ENCODE results near the gene SLC7A8.
"Not testable (repeated sequence)": the region's sequence is repeated elsewhere in the genome, so short reads cannot be mapped to it uniquely, and the experiment has no call there.

Gene SLC7A8

DNA sequence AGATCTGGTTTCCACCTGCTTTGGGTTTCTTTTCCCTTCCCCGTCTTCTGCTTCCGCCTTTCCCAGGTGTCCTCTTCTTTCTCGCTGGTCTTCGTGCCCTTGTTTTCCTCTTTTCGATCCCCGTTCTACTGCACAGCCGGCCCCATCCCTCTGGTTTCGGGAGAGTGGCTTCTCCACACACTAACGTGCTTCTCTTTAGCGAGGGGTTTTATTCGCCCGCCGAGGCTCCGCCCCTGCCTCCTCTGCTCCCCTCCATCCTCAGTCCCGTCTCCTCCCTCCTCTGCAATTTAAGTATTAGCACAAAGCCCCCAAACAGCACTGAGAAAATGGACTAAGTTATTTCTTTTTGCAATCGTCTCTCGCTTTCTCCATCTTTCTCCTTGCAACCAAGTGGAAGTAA lies at the start of gene SLC7A8:
Gene SLC7A8, minus strand, starts transcription at position 182 of the 400 bp plus-strand sequence. CDS start 746 bp downstream, outside the sequence.
- DNase-seq (ENCODE audit: low spot score): no peak

DNA sequence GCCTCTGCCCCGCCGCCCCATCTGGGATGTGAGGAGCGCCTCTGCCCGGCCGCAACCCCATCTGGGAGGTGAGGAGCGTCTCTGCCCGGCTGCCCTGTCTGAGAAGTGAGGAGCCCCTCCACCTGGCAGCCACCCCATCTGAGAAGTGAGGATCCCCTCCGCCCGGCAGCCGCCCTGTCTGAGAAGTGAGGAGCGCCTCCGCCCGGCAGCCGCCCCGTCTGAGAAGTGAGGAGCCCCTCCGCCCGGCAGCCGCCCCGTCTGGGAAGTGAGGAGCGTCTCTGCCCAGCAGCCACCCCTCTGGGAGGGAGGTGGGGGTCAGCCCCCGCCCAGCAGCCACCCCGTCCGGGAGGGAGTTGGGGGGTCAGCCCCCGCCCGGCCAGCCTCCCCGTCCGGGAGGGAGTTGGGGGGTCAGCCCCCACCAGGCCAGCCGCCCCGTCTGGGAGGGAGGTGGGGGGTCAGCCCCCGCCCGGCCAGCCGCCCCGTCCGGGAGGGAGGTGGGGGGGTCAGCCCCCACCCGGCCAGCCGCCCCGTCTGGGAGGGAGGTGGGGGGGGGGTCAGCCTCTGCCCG lies 48.9 kb upstream of the SLC7A8 start:
- DNase-seq (ENCODE audit: low spot score): not testable (repeated sequence)

DNA sequence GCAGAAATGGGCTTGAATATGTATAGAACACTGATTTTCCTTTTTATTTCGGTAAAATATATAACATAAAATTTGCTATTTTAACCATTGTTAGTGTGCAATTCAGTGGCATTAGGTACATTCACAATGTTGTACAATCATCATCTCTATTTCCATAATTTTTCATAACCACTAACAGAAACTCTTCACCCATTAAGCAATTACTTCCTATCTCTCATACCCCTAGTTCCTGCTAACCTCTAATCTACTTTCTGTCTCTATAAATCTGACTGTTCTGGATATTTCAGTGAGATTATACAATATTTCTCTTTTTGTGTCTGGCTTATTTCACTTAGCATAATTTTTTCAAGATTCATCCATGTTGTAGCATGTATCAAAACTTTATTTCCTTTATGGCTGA lies 45.4 kb upstream of the SLC7A8 start:
- DNase-seq (ENCODE audit: low spot score): no peak

DNA sequence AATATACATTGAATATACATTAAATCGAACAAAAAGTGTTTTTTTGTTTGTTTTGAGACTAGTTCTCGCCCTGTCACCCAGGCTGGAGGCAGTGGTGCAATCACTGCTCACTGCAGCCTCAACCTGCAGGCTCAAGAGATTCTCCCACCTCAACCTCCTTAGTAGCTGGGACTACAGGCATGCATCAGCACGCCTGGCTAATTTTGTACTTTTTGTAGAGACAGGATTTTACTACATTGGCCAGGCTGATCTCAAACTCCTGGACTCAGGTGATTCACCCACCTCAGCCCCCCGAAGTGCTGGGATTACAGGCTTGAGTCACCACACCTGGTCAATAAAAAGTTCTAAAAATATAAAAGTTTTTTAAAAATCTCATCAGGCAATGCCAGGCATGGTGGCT lies 44.1 kb upstream of the SLC7A8 start:
- no peak for DNase-seq (ENCODE audit: low spot score)

DNA sequence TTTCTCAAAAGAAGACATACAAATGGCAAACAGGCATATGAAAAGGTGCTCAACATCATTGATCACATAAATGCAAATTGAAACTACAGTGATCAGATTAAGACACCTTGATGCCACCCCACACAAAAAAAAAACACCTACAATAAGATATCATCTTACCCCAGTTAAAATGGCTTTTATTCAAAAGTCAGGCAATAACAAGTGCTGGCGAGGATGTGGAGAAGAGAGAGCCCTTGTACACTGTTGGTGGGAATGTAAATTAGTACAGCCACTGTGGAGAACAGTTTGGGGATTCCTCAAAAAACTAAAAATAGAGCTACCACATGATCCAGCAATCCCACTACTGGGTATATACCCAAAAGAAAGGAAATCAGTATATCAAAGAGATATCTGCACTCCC lies 41.5 kb upstream of the SLC7A8 start:
- DNase-seq (ENCODE audit: low spot score): not testable (repeated sequence)

DNA sequence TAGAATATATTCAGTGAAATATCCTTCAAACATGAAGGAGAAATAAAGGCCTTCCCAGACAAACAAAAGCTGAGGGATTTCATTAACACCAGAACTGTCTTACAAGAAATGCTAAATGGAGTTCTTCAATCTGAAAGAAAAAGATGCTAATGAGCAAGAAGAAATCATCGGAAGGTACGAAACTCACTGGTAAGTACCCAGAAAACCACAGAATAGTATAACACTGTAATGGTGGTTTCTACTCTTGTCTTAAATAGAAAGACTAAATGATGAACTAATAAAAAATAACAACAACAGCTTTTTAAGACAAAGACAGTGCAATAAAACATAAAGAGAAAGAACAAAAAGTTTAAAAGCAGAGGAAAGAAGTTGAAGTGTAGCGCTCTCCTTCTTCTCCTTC lies 35.6 kb upstream of the SLC7A8 start:
- no peak for DNase-seq (ENCODE audit: low spot score)

DNA sequence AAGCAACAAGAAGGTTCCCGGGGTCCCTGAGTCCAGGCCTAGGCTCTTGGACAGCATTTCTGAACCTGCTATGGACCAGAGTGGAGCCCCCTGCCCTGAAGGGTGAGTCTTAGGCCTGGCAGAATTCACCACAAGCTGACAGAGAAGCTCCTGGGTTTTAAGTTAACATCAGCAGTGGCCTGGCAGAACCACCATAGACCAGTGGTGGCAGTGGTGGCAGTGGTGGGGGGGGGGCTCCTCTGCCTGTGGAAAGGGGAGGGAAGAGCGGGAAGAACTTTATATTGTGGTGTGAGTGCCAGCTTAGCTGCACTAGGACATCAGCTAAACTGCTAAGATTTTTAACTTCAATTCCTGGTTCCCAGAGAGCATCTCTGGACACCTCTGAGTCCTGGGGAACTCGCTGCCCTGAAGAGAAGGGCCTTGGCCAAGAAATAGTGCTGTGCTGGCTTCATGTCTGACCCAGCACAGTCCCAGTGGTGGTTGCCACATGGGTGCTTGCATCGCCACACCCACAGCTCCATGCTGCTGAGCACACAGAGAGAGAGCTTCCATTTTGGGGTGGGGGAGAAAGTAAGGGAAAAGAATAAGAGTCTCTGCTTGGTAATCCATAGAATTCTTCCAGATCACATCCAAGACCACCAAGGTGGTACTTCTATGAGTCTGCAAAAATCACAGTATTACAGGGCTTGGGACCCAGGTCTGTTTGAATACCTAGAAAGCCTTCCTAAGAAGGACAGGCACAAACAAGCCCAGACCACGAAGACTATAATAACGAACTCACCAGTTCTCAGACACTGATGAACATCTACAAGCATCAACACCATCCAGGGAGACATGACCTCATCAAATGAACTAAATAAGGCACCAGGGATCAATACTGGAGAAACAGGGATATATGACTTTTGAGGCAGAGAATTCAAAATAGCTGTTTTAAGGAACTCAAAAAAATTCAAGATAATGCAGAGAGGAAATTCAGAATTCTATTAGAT lies 33.9 kb upstream of the SLC7A8 start:
- no peak for DNase-seq (ENCODE audit: low spot score)

DNA sequence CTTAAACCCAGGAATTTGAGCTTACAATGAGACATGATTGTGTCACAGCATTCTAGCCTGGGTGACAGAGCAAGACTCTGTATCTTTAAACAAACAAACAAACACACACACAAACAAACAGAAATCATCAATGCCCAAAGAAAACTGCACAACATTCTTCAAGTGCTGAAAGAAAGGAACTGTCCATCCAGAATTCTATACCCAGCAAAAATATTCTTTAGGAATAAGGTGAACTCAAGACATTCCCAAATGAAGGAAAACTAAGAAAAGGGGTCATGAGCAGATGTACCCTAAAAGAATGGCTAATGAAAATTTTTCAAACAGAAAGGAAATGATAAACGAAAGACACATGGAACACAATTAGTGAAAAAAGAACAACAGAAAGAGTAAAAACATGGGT lies 32.0 kb upstream of the SLC7A8 start:
- DNase-seq (ENCODE audit: low spot score): no peak

DNA sequence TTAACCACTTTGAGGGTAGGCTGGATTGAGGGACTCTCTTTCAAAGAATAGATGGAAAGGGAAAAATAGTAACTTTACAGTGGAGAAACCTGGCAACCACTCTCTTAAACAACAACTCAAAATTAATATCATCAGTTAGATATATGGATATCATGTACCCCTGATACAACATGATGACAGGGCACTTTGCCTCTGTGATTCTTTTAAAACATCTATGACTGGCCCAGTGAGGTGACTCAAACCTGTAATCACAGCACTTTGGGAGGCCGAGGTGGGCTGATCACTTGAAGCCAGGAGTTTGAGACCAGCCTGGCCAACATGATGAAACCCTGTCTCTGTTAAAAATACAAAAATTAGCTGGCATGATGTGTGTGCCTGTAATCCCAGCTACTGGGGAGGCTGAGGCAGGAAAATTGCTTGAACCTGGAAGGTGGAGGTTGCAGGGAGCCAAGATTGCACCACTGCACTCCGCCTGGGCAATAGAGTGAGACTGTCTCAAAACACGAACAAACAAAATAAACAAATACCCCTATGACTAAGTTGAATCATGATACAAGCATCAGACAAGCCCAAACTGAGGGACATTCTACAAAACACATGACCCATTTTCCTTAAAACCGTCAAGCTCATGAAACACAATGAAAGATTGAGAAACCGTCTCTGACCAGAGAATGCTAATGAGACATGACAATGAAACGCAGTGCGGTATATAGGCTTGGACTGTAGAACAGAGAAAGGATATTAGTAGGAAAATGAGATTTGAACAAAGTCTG lies 26.4 kb upstream of the SLC7A8 start:
- no peak for DNase-seq (ENCODE audit: low spot score)

DNA sequence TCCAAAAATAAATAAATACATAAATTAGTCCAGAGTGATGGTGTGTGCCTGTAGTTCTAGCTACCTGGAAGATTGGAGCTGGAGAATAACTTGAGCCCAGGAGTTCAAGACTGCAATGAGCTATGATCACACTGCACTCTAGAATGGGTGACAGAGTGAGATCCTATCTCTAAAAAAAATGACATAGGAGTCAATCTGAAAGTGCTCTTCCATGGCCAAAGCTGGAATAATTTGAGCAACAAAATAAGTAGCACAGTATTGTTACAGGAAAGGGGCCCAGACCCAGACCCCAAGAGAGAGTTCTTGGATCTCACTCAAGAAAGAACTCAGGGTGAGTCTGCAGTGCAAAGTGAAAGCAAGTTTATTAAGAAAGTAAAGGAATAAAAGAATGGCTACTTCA lies 24.9 kb upstream of the SLC7A8 start:
- no peak for DNase-seq (ENCODE audit: low spot score)

DNA sequence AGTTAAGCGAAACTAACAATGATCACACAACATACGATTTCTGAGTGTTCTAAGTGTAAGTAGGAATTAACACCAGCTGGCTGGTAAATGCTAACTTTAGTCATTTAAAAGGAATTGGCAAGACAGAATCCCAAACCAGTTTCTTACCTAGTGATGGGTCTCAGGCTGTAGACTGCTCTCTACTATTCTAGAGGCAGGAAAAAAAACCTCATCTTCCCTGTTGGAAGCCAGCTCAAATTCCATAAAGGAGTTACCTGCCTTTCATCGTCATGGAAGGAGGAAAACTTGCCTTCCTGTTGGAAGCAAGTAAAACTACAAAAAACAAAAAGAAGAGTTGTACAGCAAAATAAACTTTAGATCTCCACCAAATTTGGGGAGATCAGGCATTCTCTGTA lies 23.7 kb upstream of the SLC7A8 start:
- DNase-seq (ENCODE audit: low spot score): no peak

DNA sequence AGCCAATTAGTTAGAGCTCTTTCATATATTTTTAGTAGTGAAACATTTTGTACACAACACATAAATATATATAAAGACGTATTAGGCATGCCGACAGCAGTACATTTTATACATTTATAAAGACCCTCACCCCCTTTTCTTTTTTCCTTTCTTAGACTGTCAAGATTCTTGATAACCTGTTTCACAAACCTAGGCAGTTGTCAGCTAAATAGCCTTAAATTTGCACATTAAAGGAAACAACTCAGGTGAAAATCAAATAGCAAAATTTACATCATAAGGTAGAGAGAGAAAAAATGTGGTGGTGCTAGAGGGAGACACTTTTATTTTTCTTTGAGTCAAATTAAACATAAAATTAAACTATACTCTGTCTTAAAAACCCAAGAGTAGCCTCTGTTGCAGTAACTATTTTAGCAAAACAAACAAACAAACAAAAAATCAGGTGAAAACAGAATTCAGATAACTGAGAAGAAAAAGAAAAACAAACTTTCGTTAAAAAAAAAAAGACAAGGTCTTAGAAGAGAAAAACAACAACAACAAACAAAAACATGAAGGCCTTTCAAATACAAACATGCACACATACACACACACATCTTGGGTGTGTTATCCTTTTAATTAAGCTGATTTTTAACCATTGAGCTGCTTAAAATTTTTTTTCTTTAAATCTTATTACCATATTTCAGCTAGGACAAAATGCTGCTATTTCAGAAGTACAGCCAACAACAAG lies 23.1 kb upstream of the SLC7A8 start:
- no peak for DNase-seq (ENCODE audit: low spot score)

DNA sequence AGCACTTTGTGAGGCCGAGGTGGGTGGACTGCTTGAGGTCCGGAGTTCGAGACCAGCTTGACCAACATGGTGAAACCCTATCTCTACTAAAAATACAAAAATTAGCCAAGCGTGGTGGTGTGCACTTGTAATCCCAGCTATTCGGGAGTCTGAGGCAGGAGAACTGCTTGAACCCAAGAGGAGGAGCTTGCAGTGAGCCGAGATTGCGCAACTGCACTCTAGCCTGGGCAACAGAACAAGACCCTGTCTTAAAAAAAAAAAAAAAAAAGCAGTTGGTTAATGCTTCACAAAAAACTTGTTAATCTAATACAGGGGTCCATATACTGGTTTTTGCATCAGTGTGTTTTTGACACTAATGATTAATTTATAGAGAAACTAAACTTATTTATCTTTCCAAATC lies 18.5 kb upstream of the SLC7A8 start:
- no peak for DNase-seq (ENCODE audit: low spot score)

DNA sequence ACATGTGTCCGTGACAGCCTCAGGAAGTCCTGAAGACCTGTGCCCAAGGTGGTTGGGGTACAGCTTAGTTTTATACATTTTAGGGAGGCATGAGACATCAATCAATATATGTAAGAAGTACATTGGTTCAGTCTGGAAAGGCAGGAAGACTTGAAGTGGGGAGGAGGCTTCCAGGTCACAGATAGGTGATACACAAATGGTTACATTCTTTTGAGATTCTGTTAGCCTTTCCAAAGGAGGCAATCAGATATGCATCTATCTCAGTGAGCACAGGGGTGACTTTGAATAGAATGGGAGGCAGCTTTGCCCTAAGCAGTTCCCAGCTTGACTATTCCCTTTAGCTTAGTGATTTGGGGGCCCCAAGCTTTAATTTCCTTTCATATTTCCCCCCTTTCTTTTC lies 15.7 kb upstream of the SLC7A8 start:
- not testable (repeated sequence) for DNase-seq (ENCODE audit: low spot score)

DNA sequence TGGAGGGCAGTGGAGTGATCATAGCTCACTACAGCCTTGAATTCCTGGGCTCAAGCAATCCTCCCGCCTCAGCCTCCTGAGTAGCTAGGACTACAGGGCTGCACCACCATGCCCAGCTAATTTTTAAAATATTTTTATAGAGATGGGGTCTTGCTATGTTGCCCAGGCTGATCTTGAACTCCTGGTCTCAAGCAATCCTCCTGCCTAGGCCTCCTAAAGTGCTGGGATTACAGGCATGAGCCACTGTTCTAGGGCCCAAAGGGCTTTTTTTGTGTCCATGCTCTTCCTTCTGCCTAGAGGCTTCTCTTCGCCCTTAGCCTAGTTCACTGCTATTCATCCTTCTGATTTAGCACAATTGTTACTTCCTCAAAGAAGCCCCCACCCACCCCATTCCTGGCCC lies 13.0 kb upstream of the SLC7A8 start:
- DNase-seq (ENCODE audit: low spot score): not testable (repeated sequence)

DNA sequence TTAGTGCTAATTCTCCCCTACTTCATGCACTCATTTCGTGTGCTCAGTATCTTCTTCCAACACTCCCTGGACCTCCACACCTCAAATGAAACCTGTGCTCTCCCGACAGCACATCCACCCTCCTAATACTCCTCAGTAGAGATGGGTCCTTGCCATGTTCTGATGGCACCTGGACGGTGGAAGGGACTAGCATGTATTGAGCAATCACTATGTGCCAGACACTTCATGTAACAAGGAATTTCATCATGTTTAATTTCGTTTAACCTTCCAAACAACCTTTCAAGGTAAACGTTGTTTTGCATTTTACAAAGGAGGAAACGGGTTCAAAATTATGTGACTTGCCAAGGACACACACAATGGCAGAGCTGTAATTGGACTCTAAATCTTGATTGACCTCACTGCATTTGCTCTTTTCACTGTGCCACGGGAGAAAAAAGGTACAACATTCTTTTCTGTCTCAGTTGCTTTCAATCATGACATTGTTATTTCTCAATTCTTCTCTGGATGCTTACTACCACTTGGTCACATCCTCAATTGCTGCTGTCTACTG lies 12.2 kb upstream of the SLC7A8 start:
- DNase-seq (ENCODE audit: low spot score): no peak

DNA sequence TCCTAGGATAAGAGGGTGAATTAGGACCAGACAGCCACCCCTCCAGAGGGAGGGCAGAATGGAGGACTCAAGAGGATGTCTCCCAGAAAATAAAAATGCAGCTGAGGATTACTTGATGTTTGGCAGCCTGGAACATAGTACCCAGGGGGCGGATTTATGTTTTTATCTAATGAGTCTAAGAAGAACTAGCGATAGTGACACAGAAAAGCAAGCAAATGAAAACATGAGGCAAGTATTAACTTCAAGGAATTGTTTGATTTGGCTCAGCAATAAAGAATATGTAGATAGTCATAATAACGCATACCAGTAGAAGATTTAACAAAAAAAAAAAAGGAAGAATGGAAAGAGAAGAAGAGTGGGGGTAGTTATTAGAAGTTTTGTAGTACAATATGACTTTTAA lies 10.0 kb upstream of the SLC7A8 start:
- DNase-seq (ENCODE audit: low spot score): no peak

DNA sequence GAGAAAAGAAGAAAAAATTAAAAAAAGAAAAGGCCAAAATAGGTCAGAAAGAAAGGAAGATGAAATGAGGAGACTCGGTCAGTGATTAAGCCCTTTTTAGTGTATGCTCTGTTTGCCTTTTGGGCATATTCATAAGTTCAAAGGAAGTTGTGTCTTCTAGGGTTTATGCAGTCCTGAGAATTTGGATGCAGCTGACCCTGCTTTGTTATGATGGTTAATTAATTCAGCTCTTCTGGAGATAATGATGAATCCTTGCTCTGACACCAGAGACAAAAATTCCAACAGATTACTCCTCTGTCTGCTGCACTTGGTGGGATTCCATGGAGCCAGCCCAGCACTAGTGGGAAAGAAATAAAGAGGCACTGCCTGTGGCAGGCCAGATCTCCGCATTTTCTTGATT lies 4.5 kb upstream of the SLC7A8 start:
- DNase-seq (ENCODE audit: low spot score): no peak

DNA sequence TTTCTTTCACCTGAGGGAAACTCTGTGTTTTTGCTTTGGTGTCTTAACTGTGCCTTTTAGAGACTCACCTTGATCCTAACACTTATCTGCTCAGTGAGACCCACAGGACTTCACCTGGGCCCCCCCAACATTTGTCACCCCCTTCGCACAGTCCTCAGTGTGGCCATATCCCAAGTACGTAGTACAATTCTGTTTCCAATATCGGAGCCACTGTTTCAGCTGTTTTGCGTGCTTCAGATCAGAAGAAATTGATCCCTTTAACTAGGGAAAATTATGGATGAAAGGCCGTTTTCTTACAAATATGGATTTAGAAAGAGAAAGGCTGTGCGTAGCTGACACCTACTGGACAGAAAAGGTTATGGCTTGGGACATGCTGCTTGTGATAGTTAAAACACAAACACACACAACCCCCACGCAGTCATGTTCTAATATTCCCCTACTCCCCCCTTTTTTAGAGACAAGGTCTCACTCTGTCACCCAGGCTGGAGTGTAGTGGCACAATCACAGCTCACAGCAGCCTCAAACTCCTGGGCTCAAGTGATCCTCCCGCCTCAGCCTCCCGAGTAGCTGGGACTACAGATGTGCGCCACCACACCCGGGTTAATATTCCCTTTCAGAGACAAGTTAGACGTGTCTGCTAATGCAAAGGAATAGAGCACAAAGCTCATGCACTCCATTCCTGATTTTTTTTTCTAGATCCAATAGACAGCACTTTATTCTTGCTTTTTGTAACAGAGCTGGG lies 3.6 kb upstream of the SLC7A8 start:
- DNase-seq (ENCODE audit: low spot score): peak; percentile 58

DNA sequence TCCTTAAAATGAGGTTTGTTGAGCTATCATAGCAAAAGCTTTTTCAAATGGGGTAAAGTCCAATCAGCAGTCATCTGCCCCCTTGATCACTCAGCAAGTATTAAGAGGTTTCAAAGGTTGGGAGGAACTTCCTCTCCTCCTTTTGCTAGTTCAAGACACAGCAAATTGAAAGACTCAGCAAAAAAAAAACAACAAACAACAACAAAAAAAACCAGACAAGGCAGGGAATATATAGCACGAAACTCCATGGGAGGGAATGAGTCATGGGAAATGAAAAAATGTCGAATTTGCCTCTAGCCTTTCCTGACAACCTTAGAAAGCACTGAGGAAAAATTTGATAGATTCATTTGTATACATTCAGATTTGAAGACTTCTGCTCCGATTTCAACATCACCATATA lies 1.6 kb upstream of the SLC7A8 start:
- no peak for DNase-seq (ENCODE audit: low spot score)

DNA sequence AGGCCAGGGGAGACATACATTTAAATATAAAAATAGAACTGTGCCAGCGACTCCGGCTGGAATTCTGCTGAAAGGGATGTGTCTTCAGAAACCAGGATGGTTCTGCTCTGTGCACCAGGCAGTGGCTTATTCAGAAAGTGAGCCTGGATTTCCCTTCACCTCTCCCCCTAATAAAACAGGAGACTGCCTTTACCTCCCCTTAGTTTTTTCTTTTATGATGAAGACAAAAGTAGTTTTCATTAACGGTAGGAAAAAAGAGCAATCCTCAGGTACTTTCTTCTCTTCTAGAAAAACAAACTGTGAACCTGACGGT lies 346 bp downstream of the SLC7A8 start:
- no peak for DNase-seq (ENCODE audit: low spot score)

Measured in NAMALWA (cell line).